Measurements from ENCODE around the gene ZNF468. TPM values are rescaled to one million over a fixed set of nuclear protein-coding genes. Genes with fewer than 3 reads are reported as not detected.
"Not testable (repeated sequence)": the region's sequence is repeated elsewhere in the genome, so short reads cannot be mapped to it uniquely, and the experiment has no call there.

ZNF468 gene
- total RNA-seq, 2 experiments from 2014 or later: 23.0 to 27.0 TPM

GRCh38 chr19:52809801-52810200, 47.6 kb downstream of the ZNF468 start:
- no peaks in the 10 kb centered on the region for H3K9me2 ChIP-seq (ENCODE audit: insufficient read depth, low read length)
- no peak overlapping the region for H3K4me2 ChIP-seq (ENCODE audit: low read length)
- no peaks in the 10 kb centered on the region for H4K20me1 ChIP-seq (ENCODE audit: insufficient read depth, low read length)
- no peak for DNase-seq (ENCODE audit: low spot score)
- intact Hi-C loops (cut with micrococcal nuclease; ENCODE audit: unreplicated experiment): no loop called here
- ChIA-PET POLR2A (interaction anchor here (0.5 kb wide), 1 partner anchor 245 kb away, joined by 3 read pairs; no protein-coding TSS in a partner anchor), CTCF (ENCODE audit: unreplicated experiment) (no interaction called here)
- H3K9me3 ChIP-seq (ENCODE audit: low read length): no peaks in the 10 kb centered on the region
- H3K27ac ChIP-seq (ENCODE audit: low read depth, low read length, poor library complexity, severe bottlenecking): no peak overlapping the region
- BruUV-seq (replicated peaks): no TSS peak
- TF ChIP-seq EZH2phosphoT487 (IDR thresholded peaks at IDR 0.05; ENCODE audit: borderline replicate concordance, low read depth, low read length): no peak
- no peak for TF ChIP-seq CTCF (conservative IDR thresholded peaks at IDR 0.05; ENCODE audit: low read length)
- no peaks in the 10 kb centered on the region for H3K4me1 ChIP-seq (ENCODE audit: insufficient read depth, low read length, poor library complexity, severe bottlenecking)
- no peaks in the 10 kb centered on the region for H3K79me2 ChIP-seq (ENCODE audit: insufficient read depth, low read depth, low read length)
- peaks cover 70% of the 10 kb centered on the region for H3K36me3 ChIP-seq (ENCODE audit: insufficient read depth, low read length)
- H3K4me3 ChIP-seq (ENCODE audit: low read depth, low read length, poor library complexity, severe bottlenecking): no peak overlapping the region
- H2AFZ ChIP-seq (ENCODE audit: low read length): no peak overlapping the region

- H3K4me1 ChIP-seq (ENCODE audit: insufficient read depth, low read length, poor library complexity, severe bottlenecking); intact Hi-C loops (cut with micrococcal nuclease; ENCODE audit: unreplicated experiment); H3K4me3 ChIP-seq (ENCODE audit: low read depth, low read length, poor library complexity, severe bottlenecking); DNase-seq (ENCODE audit: low spot score); H3K79me2 ChIP-seq (ENCODE audit: insufficient read depth, low read depth, low read length); POLR2A ChIA-PET; CTCF ChIA-PET (ENCODE audit: unreplicated experiment); H3K27ac ChIP-seq (ENCODE audit: low read depth, low read length, poor library complexity, severe bottlenecking); H2AFZ ChIP-seq (ENCODE audit: low read length); H3K9me2 ChIP-seq (ENCODE audit: insufficient read depth, low read length); H3K4me2 ChIP-seq (ENCODE audit: low read length); H4K20me1 ChIP-seq (ENCODE audit: insufficient read depth, low read length): not testable (repeated sequence)
- Histone ChIP-seq H3K36me3 (ENCODE audit: insufficient read depth, low read length) (peaks cover 90% of the 10 kb centered on the region), H3K9me3 (ENCODE audit: low read length) (peaks cover 48% of the 10 kb centered on the region)
- TSS peak; percentile 51 for BruUV-seq (replicated peaks)
Measured at GRCh38 chr19:52799950-52800640, 57.3 kb downstream of the ZNF468 start.

- no peak overlapping the region for H2AFZ ChIP-seq (ENCODE audit: low read length)
- intact Hi-C loops (cut with micrococcal nuclease; ENCODE audit: unreplicated experiment): no loop called here
- no peak for DNase-seq (ENCODE audit: low spot score)
- no peaks in the 10 kb centered on the region for H3K9me2 ChIP-seq (ENCODE audit: insufficient read depth, low read length)
- no peak overlapping the region for H3K4me3 ChIP-seq (ENCODE audit: low read depth, low read length, poor library complexity, severe bottlenecking)
- H3K4me2 ChIP-seq (ENCODE audit: low read length): no peak overlapping the region
- no TSS peak for BruUV-seq (replicated peaks)
- no peak overlapping the region for H3K27ac ChIP-seq (ENCODE audit: low read depth, low read length, poor library complexity, severe bottlenecking)
- H4K20me1 ChIP-seq (ENCODE audit: insufficient read depth, low read length): no peaks in the 10 kb centered on the region
- no peaks in the 10 kb centered on the region for H3K36me3 ChIP-seq (ENCODE audit: insufficient read depth, low read length)
- H3K4me1 ChIP-seq (ENCODE audit: insufficient read depth, low read length, poor library complexity, severe bottlenecking): no peaks in the 10 kb centered on the region
- H3K9me3 ChIP-seq (ENCODE audit: low read length): no peaks in the 10 kb centered on the region
- POLR2A ChIA-PET: no interaction called here
- CTCF ChIA-PET (ENCODE audit: unreplicated experiment): no interaction called here
- H3K79me2 ChIP-seq (ENCODE audit: insufficient read depth, low read depth, low read length): no peaks in the 10 kb centered on the region
- TF ChIP-seq CTCF (conservative IDR thresholded peaks at IDR 0.05; ENCODE audit: low read length) (no peak), EZH2phosphoT487 (IDR thresholded peaks at IDR 0.05; ENCODE audit: borderline replicate concordance, low read depth, low read length) (no peak)
Measured at GRCh38 chr19:52789440-52789839, 68.0 kb downstream of the ZNF468 start.

Small RNA genes within 50 kb of the gene (small RNA-seq; reads per million reads assigned to genes)
- 0.16 reads per million for gene ZNF320

Other genes starting within 250 kb of the ZNF468 start
- gene ZNF83, start 219.3 kb downstream of the ZNF468 start, total RNA-seq (2014; rRNA removed; shearing (Covaris generic)): 59.4 and 66.1 TPM in 2 replicates
- gene ZNF83, start 219.3 kb downstream of the ZNF468 start, total RNA-seq (2022): 47.2 and 66.8 TPM in 2 replicates
- 10.6 and 13.6 TPM in 2 replicates for gene ZNF611, start 122.6 kb downstream of the ZNF468 start, total RNA-seq (2014; rRNA removed; shearing (Covaris generic))
- 23.8 and 23.9 TPM in 2 replicates for gene ZNF611, start 122.6 kb downstream of the ZNF468 start, total RNA-seq (2022)
- 2.8 and 4.6 TPM in 2 replicates for gene ZNF600, start 70.8 kb downstream of the ZNF468 start, total RNA-seq (2014; rRNA removed; shearing (Covaris generic))
- 8.5 and 10.7 TPM in 2 replicates for gene ZNF600, start 70.8 kb downstream of the ZNF468 start, total RNA-seq (2022)
- gene ZNF28, start 36.0 kb downstream of the ZNF468 start, total RNA-seq (2014; rRNA removed; shearing (Covaris generic)): 17.9 and 21.1 TPM in 2 replicates
- gene ZNF28, start 36.0 kb downstream of the ZNF468 start, total RNA-seq (2022): 15.7 and 19.1 TPM in 2 replicates
- 8.0 and 13.5 TPM in 2 replicates for gene ZNF320, start 40.0 kb upstream of the ZNF468 start, total RNA-seq (2014; rRNA removed; shearing (Covaris generic))
- gene ZNF320, start 40.0 kb upstream of the ZNF468 start, total RNA-seq (2022): 16.1 and 16.9 TPM in 2 replicates
- gene ZNF888, start 65.8 kb upstream of the ZNF468 start, total RNA-seq (2014; rRNA removed; shearing (Covaris generic)): 7.4 and 8.5 TPM in 2 replicates
- 9.0 and 11.3 TPM in 2 replicates for gene ZNF888, start 65.8 kb upstream of the ZNF468 start, total RNA-seq (2022)
- 5.8 and 8.8 TPM in 2 replicates for gene ZNF816, start 105.3 kb upstream of the ZNF468 start, total RNA-seq (2014; rRNA removed; shearing (Covaris generic))
- 8.6 and 10.5 TPM in 2 replicates for gene ZNF816, start 105.3 kb upstream of the ZNF468 start, total RNA-seq (2022)
- gene ERVV-1, start 156.3 kb upstream of the ZNF468 start, total RNA-seq (2014; rRNA removed; shearing (Covaris generic)): not detected in 2 replicates
- not detected in 2 replicates for gene ERVV-1, start 156.3 kb upstream of the ZNF468 start, total RNA-seq (2022)
- not detected in 2 replicates for gene ERVV-2, start 187.1 kb upstream of the ZNF468 start, total RNA-seq (2014; rRNA removed; shearing (Covaris generic))
- not detected in 2 replicates for gene ERVV-2, start 187.1 kb upstream of the ZNF468 start, total RNA-seq (2022)
- gene ZNF160, start 245.8 kb upstream of the ZNF468 start, total RNA-seq (2014; rRNA removed; shearing (Covaris generic)): 18.8 and 19.7 TPM in 2 replicates
- 35.5 and 40.4 TPM in 2 replicates for gene ZNF160, start 245.8 kb upstream of the ZNF468 start, total RNA-seq (2022)